Naive B cell (primary cell): Measurements from ENCODE around the gene CAPZB. TPM values are rescaled to one million over a fixed set of nuclear protein-coding genes. Genes with fewer than 3 reads are reported as not detected.

Experiments used
- ATAC-seq, 2 donors: fragments of 150-1000 bp; cut with Tn5 transposase; 2 replicates each; pipeline ENCODE4 v1.10.0; 2021; ENCODE audit warnings: low read depth in 2 of 2, mild to moderate bottlenecking in 2 of 2, moderate library complexity in 2 of 2
- DNase-seq: peaks from one replicate; pipeline ENCODE4 v3.0.0; 2022
- H3K27ac Mint-ChIP-seq, 6 donors: one replicate each; pipeline ENCODE4 v1.8.0; 2020 to 2022; ENCODE audit warnings: mild to moderate bottlenecking in 6 of 6, mixed read lengths in 6 of 6, moderate library complexity in 5 of 6, inconsistent platforms in 2 of 6
- H3K27me3 Mint-ChIP-seq, 3 donors: one replicate each; pipeline ENCODE4 v1.8.0; 2021 to 2022; ENCODE audit warnings: mixed read lengths in 3 of 3, mild to moderate bottlenecking in 1 of 3
- H3K36me3 Mint-ChIP-seq, 2 donors: one replicate each; pipeline ENCODE4 v1.8.0; 2020 to 2022; ENCODE audit warnings: mixed read lengths in 2 of 2, inconsistent platforms in 1 of 2, mild to moderate bottlenecking in 1 of 2
- H3K4me1 Mint-ChIP-seq, 3 donors: one replicate each; pipeline ENCODE4 v1.8.0; 2020 to 2022; ENCODE audit warnings: mixed read lengths in 3 of 3, inconsistent platforms in 1 of 3, mild to moderate bottlenecking in 1 of 3, moderate library complexity in 1 of 3
- H3K4me3 Mint-ChIP-seq, 8 donors: one replicate each; pipeline ENCODE4 v1.8.0; 2020 to 2022; ENCODE audit warnings: mild to moderate bottlenecking in 8 of 8, mixed read lengths in 8 of 8, moderate library complexity in 8 of 8, inconsistent platforms in 2 of 8
- H3K9me3 Mint-ChIP-seq, 7 donors: one replicate each; pipeline ENCODE4 v1.8.0; 2020 to 2022; ENCODE audit warnings: mixed read lengths in 7 of 7, mild to moderate bottlenecking in 5 of 7, inconsistent platforms in 2 of 7, moderate library complexity in 1 of 7
- polyA plus RNA-seq, 6 donors: library from polyadenylated mRNA; unstranded; fragments of 300-500 nt; fragmentation: Illumina TruSeq; gene quantifications; one replicate each; pipeline ENCODE4 v1.2.3, GENCODE V29; 2021; ENCODE audit warnings: low read depth in 6 of 6

CAPZB gene
- polyA plus RNA-seq, 6 donors from 2014 or later: 328 to 445 (median 382) TPM

DNA sequence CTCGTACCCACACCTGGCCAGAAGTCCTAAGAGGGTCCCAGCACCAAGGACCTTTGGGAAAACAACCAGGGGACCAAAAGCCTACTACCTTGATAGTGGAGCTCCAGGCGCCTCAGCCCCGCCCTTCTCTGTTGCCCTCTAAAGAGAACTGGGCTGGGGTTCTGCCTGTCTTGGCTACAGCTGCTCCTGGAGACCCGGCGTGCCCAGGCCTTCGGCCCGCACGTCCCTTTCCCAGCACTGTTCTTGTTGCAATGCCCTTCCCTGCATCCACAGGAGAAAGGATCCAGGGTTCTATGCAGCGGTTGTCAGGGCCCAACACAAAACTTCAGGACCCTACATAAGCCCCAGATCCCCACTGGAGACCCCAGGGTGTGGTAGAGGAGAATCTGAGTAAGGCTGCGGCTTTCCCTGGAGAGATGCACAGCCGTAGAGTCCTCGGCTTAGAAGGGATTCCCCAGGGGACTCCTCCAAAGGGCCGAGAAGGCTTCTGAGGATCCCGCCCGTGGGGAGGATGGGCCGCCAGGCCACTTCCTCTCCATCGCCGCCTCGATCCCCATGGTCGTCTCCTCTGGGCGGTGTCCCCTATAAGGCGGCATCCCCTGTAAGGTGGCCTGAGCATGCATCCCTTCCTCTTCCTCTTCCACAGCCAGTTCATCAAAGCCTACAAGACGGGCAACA, 161.2 kb downstream of the CAPZB start:
- Mint-ChIP-seq H3K36me3 (peaks cover 0 to 19% of the 10 kb centered on the region in 2 donors), H3K27me3 (no peaks in the 10 kb centered on the region), H3K27ac (peak overlapping the region in 1 of 6 donors; percentile 83), H3K4me3 (no peak overlapping the region), H3K9me3 (no peaks in the 10 kb centered on the region), H3K4me1 (peaks cover 4 to 8% (median 5%) of the 10 kb centered on the region in 3 donors)
- ATAC-seq (no peak), DNase-seq (no peak)

GRCh38 chr1:19322481-19322880, 162.9 kb downstream of the CAPZB start:
- Mint-ChIP-seq H3K36me3 (peaks cover 0 to 12% of the 10 kb centered on the region in 2 donors), H3K9me3 (no peaks in the 10 kb centered on the region), H3K4me1 (peaks cover 10 to 17% (median 14%) of the 10 kb centered on the region in 3 donors), H3K4me3 (peak overlapping the region in 1 of 8 donors; percentile 58), H3K27me3 (no peaks in the 10 kb centered on the region), H3K27ac (no peak overlapping the region)
- ATAC-seq: no peak
- DNase-seq: no peak

DNA sequence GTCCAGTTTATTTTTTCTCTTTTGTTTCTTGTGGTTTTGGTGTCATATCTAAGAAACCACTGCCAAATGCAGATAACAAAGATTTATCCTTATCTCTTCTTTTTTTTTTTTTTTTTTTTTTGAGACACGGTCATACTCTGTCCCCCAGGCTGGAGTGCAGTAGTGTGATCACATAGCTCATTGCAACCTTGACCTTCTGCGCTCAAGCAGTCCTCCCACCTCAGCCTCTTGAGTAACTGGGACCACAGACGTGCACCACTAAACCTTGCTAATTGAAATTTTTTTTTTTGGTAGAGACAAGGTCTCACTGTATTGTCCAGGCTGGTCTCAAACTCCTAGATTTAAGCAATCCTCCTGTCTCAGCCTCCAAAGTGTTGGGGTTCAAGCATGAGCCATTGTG, 164.3 kb downstream of the CAPZB start:
- Mint-ChIP-seq H3K9me3 (no peaks in the 10 kb centered on the region), H3K36me3 (peaks cover 0 to 10% of the 10 kb centered on the region in 2 donors), H3K27me3 (no peaks in the 10 kb centered on the region), H3K27ac (no peak overlapping the region), H3K4me3 (no peak overlapping the region), H3K4me1 (peaks cover 19 to 30% (median 21%) of the 10 kb centered on the region in 3 donors)
- ATAC-seq (no peak), DNase-seq (no peak)

- Mint-ChIP-seq H3K4me3 (peak overlapping the region in 1 of 8 donors; percentile 61), H3K4me1 (peaks cover 37 to 48% (median 39%) of the 10 kb centered on the region in 3 donors), H3K9me3 (no peaks in the 10 kb centered on the region), H3K27ac (peak overlapping the region in 1 of 6 donors; percentile 63), H3K36me3 (peaks cover 0 to 10% of the 10 kb centered on the region in 2 donors), H3K27me3 (no peaks in the 10 kb centered on the region)
- ATAC-seq (no peak), DNase-seq (no peak)
Observed at GRCh38 chr1:19319196-19319595, 166.1 kb downstream of the CAPZB start.

DNA sequence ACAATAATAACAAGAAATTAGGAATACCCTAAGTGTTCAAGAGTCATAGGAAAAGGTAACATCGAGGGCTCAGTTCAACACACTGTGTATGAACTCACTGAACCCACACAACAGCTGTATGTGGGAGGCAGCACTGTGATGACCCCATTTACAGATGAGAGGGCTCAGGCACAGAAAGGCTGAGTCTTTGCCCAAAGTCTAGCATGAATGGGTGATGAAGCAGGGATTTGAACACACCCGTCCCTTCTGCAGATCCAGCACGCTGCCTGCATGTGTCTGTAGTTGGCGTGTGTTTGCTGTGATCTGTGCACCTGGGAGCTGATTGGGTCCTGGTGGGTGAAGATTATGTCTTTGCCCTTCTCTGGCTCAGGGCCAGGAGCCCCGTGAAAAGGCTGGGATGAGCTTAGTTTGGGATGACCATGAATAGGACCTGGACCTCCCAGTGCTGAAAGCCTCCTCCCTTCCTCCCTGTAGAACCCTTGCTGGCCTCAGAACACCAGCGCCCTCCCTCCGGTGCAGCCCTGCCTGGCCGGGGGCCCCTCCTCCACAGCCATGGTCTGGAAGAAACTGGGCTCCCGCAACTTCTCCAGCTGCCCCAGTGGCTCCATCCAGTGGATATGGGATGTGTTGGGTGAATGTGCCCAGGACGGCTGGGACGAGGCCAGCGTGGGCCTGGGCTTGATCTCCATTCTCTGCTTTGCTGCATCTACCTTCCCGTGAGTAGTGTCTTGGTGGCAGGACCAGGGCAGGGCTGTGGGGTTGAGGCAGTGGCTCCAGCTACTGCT, 168.0 kb downstream of the CAPZB start:
- DNase-seq (no peak), ATAC-seq (no peak)
- peak overlapping the region in 5 of 8 donors; percentile 25 to 84 (median 45) for H3K4me3 Mint-ChIP-seq
- peaks cover 0 to 6% of the 10 kb centered on the region in 2 donors for H3K36me3 Mint-ChIP-seq
- H3K27me3 Mint-ChIP-seq: no peaks in the 10 kb centered on the region
- peak overlapping the region in 5 of 6 donors; percentile 50 to 96 (median 76) for H3K27ac Mint-ChIP-seq
- H3K9me3 Mint-ChIP-seq: no peaks in the 10 kb centered on the region
- H3K4me1 Mint-ChIP-seq: peaks cover 51 to 64% (median 55%) of the 10 kb centered on the region in 3 donors

GRCh38 chr1:19315378-19316198, 169.8 kb downstream of the CAPZB start:
- Mint-ChIP-seq H3K4me1 (peaks cover 54 to 74% (median 61%) of the 10 kb centered on the region in 3 donors), H3K27me3 (no peaks in the 10 kb centered on the region), H3K36me3 (no peaks in the 10 kb centered on the region), H3K27ac (peak overlapping the region; percentile 85 to 97 (median 94)), H3K4me3 (peak overlapping the region; percentile 72 to 90 (median 82)), H3K9me3 (no peaks in the 10 kb centered on the region)
- peak; percentile 69 to 75 for ATAC-seq
- peak; percentile 80 for DNase-seq

- peaks cover 54 to 78% (median 61%) of the 10 kb centered on the region in 3 donors for H3K4me1 Mint-ChIP-seq
- no peaks in the 10 kb centered on the region for H3K36me3 Mint-ChIP-seq
- no peaks in the 10 kb centered on the region for H3K27me3 Mint-ChIP-seq
- ATAC-seq: peak; percentile 7 to 12
- H3K9me3 Mint-ChIP-seq: no peaks in the 10 kb centered on the region
- H3K27ac Mint-ChIP-seq: peak overlapping the region; percentile 66 to 97 (median 88)
- peak; percentile 51 for DNase-seq
- peak overlapping the region; percentile 55 to 92 (median 86) for H3K4me3 Mint-ChIP-seq
Observed at GRCh38 chr1:19313961-19314882, 171.1 kb downstream of the CAPZB start.

DNA sequence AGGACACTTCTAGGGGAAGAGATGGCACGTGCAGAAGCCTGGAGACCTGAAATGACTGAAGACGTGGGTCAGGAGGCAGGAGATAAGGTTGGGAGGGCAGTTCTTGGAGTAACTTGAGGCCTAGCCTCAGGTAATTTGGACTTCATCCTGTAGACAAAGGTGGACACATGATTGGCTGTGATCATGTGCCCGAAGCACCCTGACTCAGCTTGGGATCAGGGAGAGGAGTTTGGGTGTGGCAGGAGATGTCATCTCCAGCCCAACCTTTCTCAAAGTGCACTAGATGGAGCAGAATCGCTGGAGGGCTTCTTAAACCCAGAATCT, 171.7 kb downstream of the CAPZB start:
- Mint-ChIP-seq H3K4me3 (peak overlapping the region; percentile 77 to 92 (median 87)), H3K36me3 (no peaks in the 10 kb centered on the region), H3K27ac (peak overlapping the region in 5 of 6 donors; percentile 85 to 97 (median 92)), H3K27me3 (no peaks in the 10 kb centered on the region), H3K9me3 (no peaks in the 10 kb centered on the region), H3K4me1 (peaks cover 57 to 80% (median 61%) of the 10 kb centered on the region in 3 donors)
- no peak for ATAC-seq
- DNase-seq: no peak

- DNase-seq (no peak), ATAC-seq (no peak)
- H3K27me3 Mint-ChIP-seq: no peaks in the 10 kb centered on the region
- H3K36me3 Mint-ChIP-seq: peaks cover 0 to under 1% of the 10 kb centered on the region in 2 donors
- peak overlapping the region in 5 of 6 donors; percentile 85 to 97 (median 89) for H3K27ac Mint-ChIP-seq
- H3K4me1 Mint-ChIP-seq: peaks cover 53 to 76% (median 61%) of the 10 kb centered on the region in 3 donors
- H3K4me3 Mint-ChIP-seq: peak overlapping the region; percentile 77 to 92 (median 87)
- no peaks in the 10 kb centered on the region for H3K9me3 Mint-ChIP-seq
Observed at GRCh38 chr1:19312782-19313635, 172.3 kb downstream of the CAPZB start.

GRCh38 chr1:19311931-19312781, 173.2 kb downstream of the CAPZB start, which contains the start of the genes AKR7A2 and SLC66A1:
Gene AKR7A2 (minus strand): TSS chr1:19312144. CDS start chr1:19312124, 20 bp downstream.
Gene SLC66A1 (plus strand): TSS chr1:19312326. CDS start chr1:19317678, 5,352 bp downstream.
- Mint-ChIP-seq H3K27ac (peak within 1 kb of the TSS; percentile 17 to 97 (median 91)), H3K4me3 (peak within 1 kb of the TSS; percentile 84 to 95 (median 92)), H3K9me3 (no peaks in the 10 kb centered on the region), H3K27me3 (no peaks in the 10 kb centered on the region), H3K36me3 (peaks cover 0 to 9% of the 10 kb centered on the region in 2 donors), H3K4me1 (peaks cover 56 to 69% (median 60%) of the 10 kb centered on the region in 3 donors)
- ATAC-seq (peak; percentile 70 to 81), DNase-seq (peak; percentile 79)

DNA sequence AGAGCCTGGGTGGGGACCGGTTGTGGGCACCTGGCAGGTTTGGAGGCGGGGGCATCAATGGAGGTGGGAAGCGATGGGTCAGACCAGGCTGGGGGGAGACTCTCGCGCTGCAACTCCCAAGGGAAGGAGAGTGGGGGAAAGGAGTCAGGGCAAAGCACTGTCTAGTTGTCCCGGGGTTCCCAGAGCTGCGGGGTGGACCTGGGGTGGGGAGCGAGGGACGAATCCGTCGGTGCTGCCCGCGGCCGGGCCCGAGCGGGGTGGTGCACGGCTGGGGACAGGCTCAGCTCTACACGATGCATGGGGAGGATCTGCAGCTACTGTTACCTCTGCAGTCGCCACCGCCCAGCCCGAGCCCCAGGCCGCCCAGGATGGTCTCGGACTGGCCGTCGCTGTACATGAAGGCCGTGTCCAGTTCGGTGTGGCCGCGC, 173.8 kb downstream of the CAPZB start:
- Mint-ChIP-seq H3K9me3 (no peaks in the 10 kb centered on the region), H3K4me1 (peaks cover 55 to 62% (median 55%) of the 10 kb centered on the region in 3 donors), H3K27ac (peak overlapping the region in 5 of 6 donors; percentile 10 to 96 (median 86)), H3K4me3 (peak overlapping the region; percentile 84 to 95 (median 90)), H3K27me3 (no peaks in the 10 kb centered on the region), H3K36me3 (peaks cover 0 to 9% of the 10 kb centered on the region in 2 donors)
- no peak for ATAC-seq
- DNase-seq: no peak
